LNCAP (cell line): ENCODE data around the gene IGFL3.

Experiments used
- TF ChIP-seq, protein P1 (sequence below): fragments of 450-650 bp; IDR thresholded peaks from 2 replicates; pipeline ENCODE4 v1.5.1; 2017; ENCODE audit warnings: mild to moderate bottlenecking

The IGFL3 gene

DNA sequence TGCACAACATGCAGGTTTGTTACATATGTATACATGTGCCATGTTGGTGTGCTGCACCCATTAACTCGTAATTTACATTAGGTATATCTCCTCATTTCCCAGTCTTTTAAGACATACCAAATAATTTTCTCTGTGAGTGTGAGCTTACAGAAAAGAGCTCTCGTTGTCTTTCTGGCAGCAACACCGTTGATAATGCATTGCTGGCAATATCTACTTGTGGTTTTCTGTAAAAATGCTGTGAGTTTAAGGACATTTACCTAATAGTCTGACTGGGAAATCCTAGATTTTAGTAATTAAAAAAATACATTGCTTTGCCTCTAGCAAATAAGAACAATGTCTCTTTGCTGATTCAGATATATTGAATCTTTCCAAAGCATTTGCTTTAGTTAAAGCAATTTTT, 8.4 kb downstream of the IGFL3 start:
- TF ChIP-seq, protein P1, sequence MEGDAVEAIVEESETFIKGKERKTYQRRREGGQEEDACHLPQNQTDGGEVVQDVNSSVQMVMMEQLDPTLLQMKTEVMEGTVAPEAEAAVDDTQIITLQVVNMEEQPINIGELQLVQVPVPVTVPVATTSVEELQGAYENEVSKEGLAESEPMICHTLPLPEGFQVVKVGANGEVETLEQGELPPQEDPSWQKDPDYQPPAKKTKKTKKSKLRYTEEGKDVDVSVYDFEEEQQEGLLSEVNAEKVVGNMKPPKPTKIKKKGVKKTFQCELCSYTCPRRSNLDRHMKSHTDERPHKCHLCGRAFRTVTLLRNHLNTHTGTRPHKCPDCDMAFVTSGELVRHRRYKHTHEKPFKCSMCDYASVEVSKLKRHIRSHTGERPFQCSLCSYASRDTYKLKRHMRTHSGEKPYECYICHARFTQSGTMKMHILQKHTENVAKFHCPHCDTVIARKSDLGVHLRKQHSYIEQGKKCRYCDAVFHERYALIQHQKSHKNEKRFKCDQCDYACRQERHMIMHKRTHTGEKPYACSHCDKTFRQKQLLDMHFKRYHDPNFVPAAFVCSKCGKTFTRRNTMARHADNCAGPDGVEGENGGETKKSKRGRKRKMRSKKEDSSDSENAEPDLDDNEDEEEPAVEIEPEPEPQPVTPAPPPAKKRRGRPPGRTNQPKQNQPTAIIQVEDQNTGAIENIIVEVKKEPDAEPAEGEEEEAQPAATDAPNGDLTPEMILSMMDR: no peak

- TF ChIP-seq, protein P1: no peak
Measured at GRCh38 chr19:46115396-46116106, 8.9 kb downstream of the IGFL3 start.

- TF ChIP-seq, protein P1: no peak
Measured at GRCh38 chr19:46113726-46114125, 10.8 kb downstream of the IGFL3 start.

- TF ChIP-seq, protein P1: no peak
Measured at GRCh38 chr19:46112527-46112926, 12.0 kb downstream of the IGFL3 start.

GRCh38 chr19:46111376-46111775, 13.1 kb downstream of the IGFL3 start:
- TF ChIP-seq, protein P1: no peak

DNA sequence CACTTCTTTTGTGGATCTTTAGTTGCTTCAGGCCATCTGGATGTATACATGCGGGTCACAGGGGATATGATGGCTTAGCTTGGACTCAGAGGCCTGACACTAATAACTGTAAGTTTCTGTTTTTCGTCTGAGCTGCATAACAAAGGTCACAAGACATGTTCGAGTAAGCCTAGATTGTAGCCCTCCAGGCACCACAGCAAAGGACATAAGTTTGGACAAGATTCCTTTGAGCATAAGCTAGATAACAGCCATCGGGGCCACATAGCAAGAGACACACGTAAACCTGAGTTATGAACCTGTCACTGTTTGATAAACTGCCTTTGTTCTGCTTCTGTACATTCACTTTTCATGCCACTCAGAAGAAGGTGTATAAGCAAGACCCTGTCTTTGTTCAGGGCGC, 14.6 kb downstream of the IGFL3 start:
- TF ChIP-seq, protein P1: no peak

GRCh38 chr19:46107371-46107770, 17.1 kb downstream of the IGFL3 start:
- TF ChIP-seq, protein P1: no peak

DNA sequence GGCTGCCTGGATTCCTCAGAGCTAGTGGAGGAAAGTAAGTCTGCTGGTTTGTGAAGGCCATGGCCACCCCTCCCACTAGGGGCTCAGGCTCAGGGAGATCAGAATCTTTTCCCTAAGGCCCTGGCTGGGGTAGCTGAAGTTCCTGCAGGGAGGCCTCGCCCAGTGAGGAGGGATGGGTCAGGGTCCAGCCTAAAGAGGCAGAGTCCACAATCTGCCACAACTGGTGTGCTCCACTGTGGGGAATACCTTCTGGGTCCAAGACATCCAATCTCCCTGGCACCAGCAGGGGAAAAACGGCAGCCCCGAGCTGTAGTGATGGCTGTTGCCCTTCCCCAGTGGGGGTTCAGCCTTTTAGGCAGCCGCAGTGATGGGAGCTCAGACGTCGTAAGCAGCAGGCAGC, 23.2 kb downstream of the IGFL3 start:
- TF ChIP-seq, protein P1: no peak
